Measurements from ENCODE around the gene CENPP.

CENPP gene

GRCh38 chr9:92457576-92457975 lies 131.8 kb downstream of the CENPP start:
- no peak for DNase-seq
- intact Hi-C loops (cut with DNase I), result no loop called here

GRCh38 chr9:92463387-92463786 lies 137.6 kb downstream of the CENPP start:
- intact Hi-C loops (cut with DNase I), result no loop called here

GRCh38 chr9:92463984-92464383 lies 138.2 kb downstream of the CENPP start:
- intact Hi-C loops (cut with DNase I), result no loop called here
- peak in 3 of 42 donors; percentile 21 to 43 (median 25) for DNase-seq

More at GRCh38 chr9:92463387-92463786, 137.6 kb downstream of the CENPP start:
- DNase-seq, result no peak

- intact Hi-C loops (cut with DNase I), result no loop called here
- DNase-seq, result no peak
Measured at GRCh38 chr9:92467041-92467440, 141.3 kb downstream of the CENPP start.

GRCh38 chr9:92467511-92467910 lies 141.8 kb downstream of the CENPP start:
- DNase-seq, result no peak
- intact Hi-C loops (cut with DNase I), result no loop called here

GRCh38 chr9:92468206-92468605 lies 142.5 kb downstream of the CENPP start:
- DNase-seq, result peak in 7 of 42 donors; percentile 7 to 55 (median 23)
- intact Hi-C loops (cut with DNase I), result no loop called here

GRCh38 chr9:92474587-92474986 lies 148.8 kb downstream of the CENPP start:
- no peak for DNase-seq
- intact Hi-C loops (cut with DNase I), result no loop called here

- intact Hi-C loops (cut with DNase I), result no loop called here
Measured at GRCh38 chr9:92476962-92477361, 151.2 kb downstream of the CENPP start.

GRCh38 chr9:92478783-92479182 lies 153.0 kb downstream of the CENPP start:
- intact Hi-C loops (cut with DNase I), result no loop called here
- DNase-seq, result no peak

More at GRCh38 chr9:92476962-92477361, 151.2 kb downstream of the CENPP start:
- DNase-seq, result no peak

- no peak for DNase-seq
- intact Hi-C loops (cut with DNase I), result no loop called here
Measured at GRCh38 chr9:92479346-92479745, 153.6 kb downstream of the CENPP start.

GRCh38 chr9:92480291-92480771 lies 154.6 kb downstream of the CENPP start:
- intact Hi-C loops (cut with DNase I), result no loop called here
- no peak for DNase-seq

- intact Hi-C loops (cut with DNase I), result no loop called here
- DNase-seq, result peak in 30 of 42 donors; percentile 11 to 81 (median 49)
Measured at GRCh38 chr9:92480986-92481633, 155.4 kb downstream of the CENPP start.

GRCh38 chr9:92482329-92482728 lies 156.6 kb downstream of the CENPP start, which contains the start of gene ASPN:
Gene ASPN, minus strand, starts transcription at chr9:92482506.
- no peak for DNase-seq
- intact Hi-C loops (cut with DNase I), result no loop called here

GRCh38 chr9:92482805-92483204 lies 157.1 kb downstream of the CENPP start:
- no peak for DNase-seq
- intact Hi-C loops (cut with DNase I), result no loop called here

GRCh38 chr9:92483627-92484545 lies 158.1 kb downstream of the CENPP start:
- intact Hi-C loops (cut with DNase I), result no loop called here
- no peak for DNase-seq

- intact Hi-C loops (cut with DNase I), result no loop called here
- DNase-seq, result no peak
Measured at GRCh38 chr9:92484563-92484962, 158.8 kb downstream of the CENPP start.

GRCh38 chr9:92486371-92486770 lies 160.6 kb downstream of the CENPP start:
- intact Hi-C loops (cut with DNase I), result no loop called here
- no peak for DNase-seq

GRCh38 chr9:92488681-92489550 lies 163.2 kb downstream of the CENPP start:
- DNase-seq, result no peak
- intact Hi-C loops (cut with DNase I), result no loop called here

- intact Hi-C loops (cut with DNase I), result no loop called here
- DNase-seq, result no peak
Measured at GRCh38 chr9:92492781-92493401, 167.1 kb downstream of the CENPP start.
